Type B pancreatic cell (in vitro differentiated cells): ENCODE data around the gene KEL. TPM values are rescaled to one million over a fixed set of nuclear protein-coding genes. Genes with fewer than 3 reads are reported as not detected.

Experiments
- DNase-seq: peaks from one replicate; pipeline ENCODE4 v3.0.0; 2021; ENCODE audit warnings: mixed read lengths; ENCODE audit not compliant: unreplicated experiment; ENCODE audit errors: extremely low spot score
- H3K27ac Mint-ChIP-seq: 2 replicates; pipeline ENCODE4 v1.8.0; 2021; ENCODE audit warnings: mild to moderate bottlenecking, mixed read lengths
- H3K27me3 Mint-ChIP-seq: 2 replicates; pipeline ENCODE4 v1.8.0; 2021; ENCODE audit warnings: mixed read lengths
- H3K36me3 Mint-ChIP-seq: 2 replicates; pipeline ENCODE4 v1.8.0; 2021; ENCODE audit warnings: mixed read lengths
- H3K4me1 Mint-ChIP-seq: one replicate; pipeline ENCODE4 v1.8.0; 2021; ENCODE audit warnings: mixed read lengths; ENCODE audit not compliant: unreplicated experiment
- H3K4me3 Mint-ChIP-seq: 2 replicates; pipeline ENCODE4 v1.8.0; 2021; ENCODE audit warnings: mild to moderate bottlenecking, mixed read lengths
- H3K9me3 Mint-ChIP-seq: 2 replicates; pipeline ENCODE4 v1.8.0; 2021; ENCODE audit warnings: mixed read lengths
- total RNA-seq: library from RNA; stranded (reverse); gene quantifications from 2 replicates; pipeline ENCODE4 v1.2.1, GENCODE V29; 2021; ENCODE audit warnings: low replicate concordance
- TF ChIP-seq, protein P1 (sequence below): fragments of 200-600 bp; sonication (generic); conservative IDR thresholded peaks from 2 replicates; pipeline ENCODE4 v1.5.0; 2021; ENCODE audit warnings: antibody characterized with exemption, mild to moderate bottlenecking

The KEL gene
- total RNA-seq, 1 donor from 2014 or later: 2.8 TPM

- Mint-ChIP-seq H3K36me3 (no peaks in the 10 kb centered on the region), H3K27me3 (no peaks in the 10 kb centered on the region), H3K27ac (no peak overlapping the region), H3K9me3 (no peaks in the 10 kb centered on the region), H3K4me1 (no peaks in the 10 kb centered on the region), H3K4me3 (no peak overlapping the region)
- TF ChIP-seq, protein P1, sequence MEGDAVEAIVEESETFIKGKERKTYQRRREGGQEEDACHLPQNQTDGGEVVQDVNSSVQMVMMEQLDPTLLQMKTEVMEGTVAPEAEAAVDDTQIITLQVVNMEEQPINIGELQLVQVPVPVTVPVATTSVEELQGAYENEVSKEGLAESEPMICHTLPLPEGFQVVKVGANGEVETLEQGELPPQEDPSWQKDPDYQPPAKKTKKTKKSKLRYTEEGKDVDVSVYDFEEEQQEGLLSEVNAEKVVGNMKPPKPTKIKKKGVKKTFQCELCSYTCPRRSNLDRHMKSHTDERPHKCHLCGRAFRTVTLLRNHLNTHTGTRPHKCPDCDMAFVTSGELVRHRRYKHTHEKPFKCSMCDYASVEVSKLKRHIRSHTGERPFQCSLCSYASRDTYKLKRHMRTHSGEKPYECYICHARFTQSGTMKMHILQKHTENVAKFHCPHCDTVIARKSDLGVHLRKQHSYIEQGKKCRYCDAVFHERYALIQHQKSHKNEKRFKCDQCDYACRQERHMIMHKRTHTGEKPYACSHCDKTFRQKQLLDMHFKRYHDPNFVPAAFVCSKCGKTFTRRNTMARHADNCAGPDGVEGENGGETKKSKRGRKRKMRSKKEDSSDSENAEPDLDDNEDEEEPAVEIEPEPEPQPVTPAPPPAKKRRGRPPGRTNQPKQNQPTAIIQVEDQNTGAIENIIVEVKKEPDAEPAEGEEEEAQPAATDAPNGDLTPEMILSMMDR: no peak
- DNase-seq: no peak
Observed at GRCh38 chr7:142917447-142917846, 44.7 kb downstream of the KEL start.

DNA sequence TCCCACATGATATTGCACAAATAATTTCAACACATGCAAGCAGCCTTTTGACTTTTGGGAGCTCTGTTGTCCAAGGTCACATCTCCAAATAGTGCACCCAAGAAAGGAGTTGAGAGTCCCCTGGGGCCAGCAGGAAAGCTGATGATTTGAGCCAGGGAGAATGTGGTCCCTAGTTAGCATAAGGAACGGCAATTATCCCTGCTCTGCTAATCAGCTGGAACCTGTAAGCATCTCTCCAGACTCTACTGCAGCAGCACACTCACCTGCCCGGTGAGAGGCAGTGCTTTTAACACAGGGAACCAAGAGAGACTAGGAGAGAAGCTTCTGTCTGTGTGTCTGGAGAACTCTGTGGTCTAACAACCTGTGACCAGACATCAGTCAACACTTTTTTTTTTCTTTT is 45.7 kb downstream of the KEL start:
- H3K36me3 Mint-ChIP-seq: no peaks in the 10 kb centered on the region
- TF ChIP-seq, protein P1: no peak
- no peaks in the 10 kb centered on the region for H3K4me1 Mint-ChIP-seq
- H3K4me3 Mint-ChIP-seq: no peak overlapping the region
- H3K9me3 Mint-ChIP-seq: no peaks in the 10 kb centered on the region
- H3K27ac Mint-ChIP-seq: no peak overlapping the region
- no peaks in the 10 kb centered on the region for H3K27me3 Mint-ChIP-seq
- DNase-seq: no peak

DNA sequence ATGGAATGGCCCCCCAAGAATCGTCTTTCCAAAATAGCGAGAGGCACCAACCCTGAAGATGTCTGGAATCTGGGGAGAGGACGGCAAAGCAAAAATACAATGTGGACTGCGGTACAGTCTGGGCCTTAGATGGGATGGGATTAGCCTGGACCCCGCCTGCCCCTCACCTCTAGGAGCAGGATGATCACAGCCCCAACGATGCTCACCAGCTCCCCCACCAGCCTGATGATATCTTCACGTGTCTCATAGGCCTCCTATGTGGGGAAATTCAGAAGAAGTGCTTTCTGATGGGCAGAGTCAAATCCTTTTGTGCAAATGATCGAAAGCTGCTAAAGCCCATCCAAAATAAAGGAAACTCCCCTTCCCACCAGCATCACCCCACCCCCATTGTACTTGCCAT is 46.8 kb downstream of the KEL start:
- TF ChIP-seq, protein P1: no peak
- Mint-ChIP-seq H3K27me3 (no peaks in the 10 kb centered on the region), H3K4me3 (no peak overlapping the region), H3K9me3 (no peaks in the 10 kb centered on the region), H3K27ac (no peak overlapping the region), H3K36me3 (no peaks in the 10 kb centered on the region), H3K4me1 (no peaks in the 10 kb centered on the region)
- DNase-seq: no peak

DNA sequence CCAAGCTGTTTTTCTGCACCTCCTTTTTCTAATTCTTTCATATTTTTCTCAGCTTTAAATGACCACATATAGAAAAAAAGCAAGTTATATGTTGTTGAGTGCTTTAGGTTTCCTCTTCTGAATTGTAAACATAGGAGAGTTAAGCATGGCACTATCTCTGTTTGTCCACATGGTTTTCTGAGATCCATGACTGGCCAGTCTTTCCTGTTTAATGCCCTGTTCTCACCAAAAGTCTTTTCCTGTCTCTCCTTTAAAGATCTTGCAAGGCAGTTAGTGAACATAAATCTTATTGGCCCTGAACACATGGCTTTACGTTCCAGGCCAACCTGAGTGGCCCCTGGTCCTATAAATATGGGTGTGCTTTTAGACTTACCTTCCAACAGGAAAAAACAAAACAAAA is 48.0 kb downstream of the KEL start:
- TF ChIP-seq, protein P1: no peak
- no peaks in the 10 kb centered on the region for H3K4me1 Mint-ChIP-seq
- H3K27me3 Mint-ChIP-seq: no peaks in the 10 kb centered on the region
- peaks cover 3% of the 10 kb centered on the region for H3K9me3 Mint-ChIP-seq
- DNase-seq: no peak
- no peaks in the 10 kb centered on the region for H3K36me3 Mint-ChIP-seq
- peak overlapping the region; percentile 54 for H3K27ac Mint-ChIP-seq
- peak overlapping the region; percentile 2 for H3K4me3 Mint-ChIP-seq

GRCh38 chr7:142913566-142913965 is 48.6 kb downstream of the KEL start:
- peak overlapping the region; percentile 20 for H3K27ac Mint-ChIP-seq
- H3K4me1 Mint-ChIP-seq: no peaks in the 10 kb centered on the region
- TF ChIP-seq, protein P1: no peak

GRCh38 chr7:142913051-142913450 is 49.1 kb downstream of the KEL start:
- Mint-ChIP-seq H3K36me3 (no peaks in the 10 kb centered on the region), H3K27me3 (no peaks in the 10 kb centered on the region), H3K9me3 (peaks cover 3% of the 10 kb centered on the region), H3K4me1 (no peaks in the 10 kb centered on the region), H3K4me3 (no peak overlapping the region), H3K27ac (peak overlapping the region; percentile 20)
- DNase-seq: no peak
- TF ChIP-seq, protein P1: no peak

More at GRCh38 chr7:142913566-142913965, 48.6 kb downstream of the KEL start:
- no peaks in the 10 kb centered on the region for H3K36me3 Mint-ChIP-seq
- peaks cover 3% of the 10 kb centered on the region for H3K9me3 Mint-ChIP-seq
- DNase-seq: no peak
- no peaks in the 10 kb centered on the region for H3K27me3 Mint-ChIP-seq
- H3K4me3 Mint-ChIP-seq: peak overlapping the region; percentile 21
